Measurements from ENCODE around the gene ERC2.

Gene ERC2

DNA sequence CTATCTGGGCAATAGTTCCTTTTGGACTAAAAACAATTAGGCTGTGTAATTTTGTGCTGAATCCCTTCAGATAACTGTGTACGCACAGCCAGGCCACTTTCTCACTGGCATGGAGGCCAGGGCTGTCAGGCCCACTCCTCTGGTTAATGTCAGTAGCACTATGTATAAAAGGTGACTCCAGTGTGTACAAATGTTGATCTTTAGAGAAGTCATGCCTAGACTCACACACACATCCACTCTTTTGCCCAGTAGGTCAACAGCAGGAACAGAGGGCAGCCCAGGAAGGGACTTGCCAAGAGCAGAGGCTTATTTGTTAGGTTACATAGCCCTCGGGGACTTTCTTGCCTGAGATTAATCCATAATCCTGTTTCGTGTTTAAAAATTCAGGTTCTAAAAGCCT, 564.6 kb downstream of the ERC2 start:
- no peak for TF ChIP-seq CTCF (IDR thresholded peaks at IDR 0.05; ENCODE audit: low read depth, low read length, missing control alignments)
- H3K4me3 ChIP-seq (replicated peaks; ENCODE audit: low read depth, low read length): no peak overlapping the region
- no peak for DNase-seq (ENCODE audit: extremely low read depth, low read depth)

DNA sequence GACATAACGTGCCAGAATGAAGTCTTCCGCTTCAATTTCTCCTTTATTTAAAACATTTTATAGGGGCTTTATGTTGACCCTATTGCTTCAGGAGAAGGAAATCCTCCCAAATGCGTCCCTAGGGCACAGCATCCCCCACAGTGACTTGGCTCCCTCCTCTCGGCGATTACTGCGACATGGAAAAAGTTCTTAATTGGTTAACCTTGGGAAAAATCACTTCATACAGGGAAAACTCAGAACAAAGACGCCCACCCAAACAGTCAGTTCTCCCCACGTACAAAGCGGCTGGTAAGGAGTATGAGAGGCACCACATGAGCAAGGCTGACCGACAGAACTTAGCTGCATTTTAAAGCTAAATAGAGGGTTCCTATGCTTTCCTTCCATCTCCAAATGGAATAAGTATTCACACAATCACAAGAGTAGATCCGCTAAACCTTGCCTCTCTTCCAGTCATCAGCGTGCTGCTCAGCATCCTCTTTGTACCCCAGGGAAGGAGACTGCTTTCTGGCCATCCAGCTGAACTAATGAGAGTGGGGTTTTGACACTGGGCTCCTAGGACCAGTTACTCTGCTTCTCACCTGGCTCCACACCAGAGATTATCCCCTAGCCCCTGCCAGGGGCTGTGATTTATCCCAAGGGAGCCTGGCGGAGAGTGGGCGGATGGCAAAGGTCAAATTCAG, 565.9 kb downstream of the ERC2 start:
- no peak for DNase-seq (ENCODE audit: extremely low read depth, low read depth)
- TF ChIP-seq CTCF (IDR thresholded peaks at IDR 0.05; ENCODE audit: low read depth, low read length, missing control alignments): no peak

GRCh38 chr3:55899887-55900286, 568.4 kb downstream of the ERC2 start:
- no peak overlapping the region for H3K4me3 ChIP-seq (replicated peaks; ENCODE audit: low read depth, low read length)
- no peak for TF ChIP-seq CTCF (IDR thresholded peaks at IDR 0.05; ENCODE audit: low read depth, low read length, missing control alignments)
- no peak for DNase-seq (ENCODE audit: extremely low read depth, low read depth)

More for the DNA sequence above, 565.9 kb downstream of the ERC2 start:
- H3K4me3 ChIP-seq (replicated peaks; ENCODE audit: low read depth, low read length): no peak overlapping the region

DNA sequence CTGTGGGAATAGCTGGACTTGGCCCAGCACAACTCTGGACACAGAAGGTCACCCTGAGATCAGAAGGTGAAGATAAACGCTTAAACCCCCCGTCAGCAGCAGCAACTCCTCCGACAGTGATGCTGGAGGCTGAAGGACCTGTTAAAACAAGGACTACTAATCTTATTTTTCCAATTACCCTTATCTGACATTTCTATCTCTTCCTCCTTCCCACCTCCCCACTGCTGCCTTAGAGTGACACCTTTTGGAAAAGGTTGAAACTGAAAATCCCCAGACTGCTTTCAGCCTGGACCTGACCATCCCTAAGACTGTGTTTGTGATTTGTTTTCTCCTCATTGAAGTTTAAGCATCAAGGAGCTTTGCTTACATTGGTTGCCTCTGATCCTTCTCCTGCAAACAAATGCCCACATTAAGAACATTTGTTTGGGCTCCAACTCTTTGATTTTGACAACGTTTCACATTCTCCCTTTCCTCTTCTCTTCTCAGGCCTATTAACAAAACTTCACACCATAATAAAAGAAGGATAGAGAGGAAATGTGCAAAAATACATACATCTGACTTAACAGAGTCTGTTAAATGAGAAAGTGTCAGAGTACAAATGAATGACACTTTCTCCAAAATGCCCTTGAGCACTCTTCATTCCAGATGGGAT, 570.6 kb downstream of the ERC2 start:
- DNase-seq (ENCODE audit: extremely low read depth, low read depth): no peak
- TF ChIP-seq CTCF (IDR thresholded peaks at IDR 0.05; ENCODE audit: low read depth, low read length, missing control alignments): peak; percentile 59
- no peak overlapping the region for H3K4me3 ChIP-seq (replicated peaks; ENCODE audit: low read depth, low read length)

GRCh38 chr3:55895897-55896566, 572.2 kb downstream of the ERC2 start:
- no peak for DNase-seq (ENCODE audit: extremely low read depth, low read depth)
- no peak for TF ChIP-seq CTCF (IDR thresholded peaks at IDR 0.05; ENCODE audit: low read depth, low read length, missing control alignments)
- no peak overlapping the region for H3K4me3 ChIP-seq (replicated peaks; ENCODE audit: low read depth, low read length)

DNA sequence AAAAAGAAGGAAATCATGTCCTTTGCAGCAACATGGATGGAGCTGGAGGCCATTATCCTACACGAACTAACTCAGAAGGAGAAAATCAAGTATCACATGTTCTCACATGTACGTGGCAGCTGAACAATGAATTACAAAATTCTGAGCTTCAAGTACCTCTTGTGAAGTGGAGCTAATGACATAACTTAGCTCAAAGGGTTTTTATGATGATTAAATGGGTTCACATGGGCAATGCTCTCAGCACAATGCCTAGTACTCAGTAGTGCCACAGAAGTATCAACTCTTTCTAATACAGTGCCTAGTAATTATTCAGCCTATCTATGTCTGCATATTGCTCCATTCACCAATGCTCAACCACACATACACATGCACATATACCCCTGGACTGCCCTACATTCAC, 573.7 kb downstream of the ERC2 start:
- H3K4me3 ChIP-seq (replicated peaks; ENCODE audit: low read depth, low read length): no peak overlapping the region
- DNase-seq (ENCODE audit: extremely low read depth, low read depth): no peak
- no peak for TF ChIP-seq CTCF (IDR thresholded peaks at IDR 0.05; ENCODE audit: low read depth, low read length, missing control alignments)
